ENCODE measurements around the gene ERBB4.

- TF ChIP-seq CTCF (IDR thresholded peaks at IDR 0.05) (no peak), POLR2A (IDR thresholded peaks at IDR 0.05) (no peak)
Measured at GRCh38 chr2:211722928-211723327, 815.7 kb downstream of the ERBB4 start.

Data from Peyer's patch (tissue), 4 donors.